Esophagus (tissue), 2 donors: Measurements from ENCODE around the gene DYRK2. TPM values are rescaled to one million over a fixed set of nuclear protein-coding genes. Genes with fewer than 3 reads are reported as not detected.
A peak's percentile ranks its signal among the peaks of the same experiment; 100 is the strongest.
"Not testable (repeated sequence)": the region's sequence is repeated elsewhere in the genome, so short reads cannot be mapped to it uniquely, and the experiment has no call there.

Experiments
- H3K27ac ChIP-seq, 2 donors: one replicate each; pipeline ENCODE4 v1.5.1; 2013; ENCODE audit warnings: low read depth in 2 of 2, mild to moderate bottlenecking in 2 of 2, inconsistent platforms in 1 of 2, low read length in 1 of 2, moderate library complexity in 1 of 2
- H3K27me3 ChIP-seq, 2 donors: one replicate each; pipeline ENCODE4 v1.6.1; 2013; ENCODE audit warnings: low read length in 2 of 2, control low read depth in 1 of 2, mild to moderate bottlenecking in 1 of 2; ENCODE audit not compliant: insufficient read depth in 2 of 2, control insufficient read depth in 1 of 2
- H3K36me3 ChIP-seq, 2 donors: one replicate each; pipeline ENCODE4 v1.6.1; 2013; ENCODE audit warnings: low read length in 1 of 2; ENCODE audit not compliant: control insufficient read depth in 2 of 2, insufficient read depth in 2 of 2
- H3K4me1 ChIP-seq, 2 donors: one replicate each; pipeline ENCODE4 v1.6.1; 2013; ENCODE audit warnings: low read length in 1 of 2; ENCODE audit not compliant: control insufficient read depth in 2 of 2, insufficient read depth in 2 of 2
- H3K4me3 ChIP-seq, 2 donors: one replicate each; pipeline ENCODE4 v1.5.1; 2013; ENCODE audit warnings: low read length in 2 of 2, mild to moderate bottlenecking in 2 of 2, low read depth in 1 of 2, moderate library complexity in 1 of 2
- H3K9me3 ChIP-seq, 2 donors: one replicate each; pipeline ENCODE4 v1.6.1; 2013; ENCODE audit warnings: mild to moderate bottlenecking in 2 of 2, low read depth in 1 of 2, low read length in 1 of 2, moderate library complexity in 1 of 2; ENCODE audit not compliant: control insufficient read depth in 2 of 2, insufficient read depth in 1 of 2
- WGBS, 2 donors: extraction: QIAGEN DNeasy Blood & Tissue Kit; methylation state at CpG; one replicate each; pipeline ENCODE4 v1.1.7; 2013; 5-methylcytosine and 5-hydroxymethylcytosine counted together
- polyA plus RNA-seq, 2 donors: library from polyadenylated mRNA; stranded (reverse); fragments of 200-250 nt; gene quantifications; one replicate each; pipeline ENCODE4 v1.2.3, GENCODE V29; 2013
- donor health status: healthy with polysubstance abuse.
- donor health status: Bipolar disorder and iron deficiency.

DYRK2 gene
- polyA plus RNA-seq, 2 donors = 3.2 to 6.2 TPM

- 46 to 64% methylated on average over 1 of the region's 1 CpG for WGBS, 2 donors
- Histone ChIP-seq H3K27ac (no peak overlapping the region), H3K4me3 (no peak overlapping the region), H3K36me3 (no peaks in the 10 kb centered on the region), H3K4me1 (peaks cover 0 to 2% of the 10 kb centered on the region in 2 donors), H3K9me3 (no peaks in the 10 kb centered on the region), H3K27me3 (no peaks in the 10 kb centered on the region)
These were observed 18.1 kb downstream of the DYRK2 start for GRCh38 chr12:67666605-67667004.

DNA sequence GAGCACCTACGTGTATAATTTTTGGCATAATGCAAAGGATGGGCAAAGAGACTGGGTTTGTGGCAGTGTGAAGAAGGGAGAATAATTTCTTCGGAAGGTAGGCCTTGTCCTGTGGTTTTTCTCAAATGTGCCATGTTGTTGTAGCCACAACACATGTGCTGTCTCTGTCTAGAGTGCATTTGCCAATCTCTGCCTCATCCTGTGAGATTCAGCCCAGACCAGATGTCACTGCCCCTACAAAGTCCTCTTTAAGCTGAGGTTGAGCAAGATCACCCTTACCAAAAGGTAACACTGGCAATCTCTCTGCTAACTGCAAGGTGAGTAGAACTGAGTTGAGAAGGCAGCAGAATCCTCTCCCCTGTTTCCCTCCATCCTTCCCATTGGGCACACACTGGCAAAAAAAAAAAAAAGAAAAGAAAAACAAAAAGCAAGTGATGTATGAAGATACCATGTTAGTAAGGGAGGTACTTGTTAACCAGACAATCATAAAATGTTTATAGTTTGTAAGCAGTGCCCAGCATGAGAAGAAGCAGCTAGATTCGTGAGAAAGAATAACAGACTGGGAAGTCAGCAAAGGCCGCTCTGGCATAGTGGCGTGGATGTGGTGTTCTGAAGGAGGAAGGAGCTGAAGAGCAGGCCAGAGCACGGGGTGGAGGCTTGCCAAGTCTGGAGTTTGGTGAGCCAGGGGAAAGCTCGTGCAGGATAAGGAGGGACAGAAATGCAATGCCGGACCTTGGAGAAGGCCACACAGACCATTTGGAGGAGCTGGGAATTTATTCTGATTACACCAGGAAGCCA, 18.9 kb downstream of the DYRK2 start:
- H3K27ac ChIP-seq = peak overlapping the region in 1 of 2 donors; percentile 22
- H3K4me3 ChIP-seq = no peak overlapping the region
- H3K27me3 ChIP-seq = no peaks in the 10 kb centered on the region
- H3K4me1 ChIP-seq = peaks cover 0 to 2% of the 10 kb centered on the region in 2 donors
- H3K36me3 ChIP-seq = no peaks in the 10 kb centered on the region
- no peaks in the 10 kb centered on the region for H3K9me3 ChIP-seq
- WGBS, 2 donors = 68 to 73% methylated on average over 8 of the region's 8 CpGs

DNA sequence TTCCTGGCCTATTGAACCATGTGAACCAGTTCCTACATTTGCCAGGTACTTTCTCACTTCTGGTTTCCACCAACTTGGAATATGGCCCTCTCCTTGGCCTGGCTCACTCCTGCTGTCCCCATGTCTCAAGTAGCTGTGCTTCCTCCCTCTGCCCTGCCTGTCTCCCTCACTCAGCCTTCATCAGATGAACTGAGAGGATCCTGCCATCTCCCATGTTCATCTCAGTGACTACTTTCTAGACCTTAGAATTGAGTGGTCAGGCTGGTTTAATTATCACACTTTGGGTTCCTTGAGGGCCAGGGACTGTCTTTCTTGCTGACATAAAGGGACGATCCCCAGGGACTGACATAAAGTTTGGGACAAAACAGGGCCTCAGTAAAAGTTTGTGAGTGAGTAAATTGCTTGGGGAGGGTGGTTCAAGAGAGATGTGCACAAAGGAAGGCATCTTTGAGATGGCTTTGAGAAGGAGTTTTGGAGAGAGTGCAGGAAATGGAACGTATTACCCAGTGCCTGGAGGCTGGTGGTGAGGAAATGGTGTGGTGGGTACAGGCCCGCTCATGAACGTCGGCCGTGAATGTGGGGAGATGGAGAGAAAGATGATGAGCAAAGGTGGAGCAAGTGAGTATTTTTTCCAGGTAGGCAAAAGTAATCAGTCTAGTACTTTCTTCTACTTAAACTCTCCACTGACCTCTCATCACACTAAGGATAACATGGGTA, 20.8 kb downstream of the DYRK2 start:
- H3K36me3 ChIP-seq = no peaks in the 10 kb centered on the region
- H3K4me1 ChIP-seq = peaks cover 0 to 2% of the 10 kb centered on the region in 2 donors
- H3K4me3 ChIP-seq = no peak overlapping the region
- no peaks in the 10 kb centered on the region for H3K27me3 ChIP-seq
- peak overlapping the region in 1 of 2 donors; percentile 34 for H3K27ac ChIP-seq
- WGBS, 2 donors = 83 to 87% methylated on average over 6 of the region's 6 CpGs
- no peaks in the 10 kb centered on the region for H3K9me3 ChIP-seq

DNA sequence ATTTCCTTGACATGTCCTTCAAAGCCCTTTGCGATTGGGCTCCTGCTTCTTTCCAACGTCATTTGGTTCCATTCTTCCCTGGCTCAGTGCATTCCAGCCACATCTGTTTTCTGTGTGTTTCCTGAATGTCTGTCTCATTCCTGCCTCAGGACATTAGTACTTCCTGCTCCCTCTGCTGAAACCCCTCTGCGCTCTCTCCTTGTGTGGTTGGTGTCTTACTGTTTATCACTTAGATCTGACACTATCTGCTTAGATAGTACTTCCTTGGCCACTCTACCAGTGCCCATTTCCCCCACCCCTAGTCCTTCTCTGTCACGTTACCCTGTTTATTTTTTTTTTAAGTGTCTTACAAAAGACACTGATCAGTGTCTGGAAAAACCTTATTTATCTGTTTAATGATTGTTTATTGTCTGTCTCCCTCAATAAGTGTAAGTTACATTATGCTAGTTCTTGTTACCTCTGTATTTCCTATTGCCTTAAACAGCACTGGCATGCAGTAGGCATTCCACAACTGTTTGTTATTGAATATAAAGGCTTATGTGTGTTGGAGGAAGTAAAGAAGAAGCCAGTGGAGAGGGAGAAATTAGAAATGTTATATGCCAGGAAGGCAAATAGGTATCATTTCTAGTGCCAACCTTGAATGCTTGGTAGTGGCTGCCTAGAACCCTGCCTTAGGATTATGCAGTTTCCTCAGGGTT, 21.5 kb downstream of the DYRK2 start:
- Histone ChIP-seq H3K36me3 (no peaks in the 10 kb centered on the region), H3K4me1 (peaks cover 0 to 2% of the 10 kb centered on the region in 2 donors), H3K9me3 (no peaks in the 10 kb centered on the region), H3K27ac (no peak overlapping the region), H3K27me3 (no peaks in the 10 kb centered on the region), H3K4me3 (no peak overlapping the region)
- WGBS, 2 donors = 80 to 81% methylated on average over 4 of the region's 4 CpGs

DNA sequence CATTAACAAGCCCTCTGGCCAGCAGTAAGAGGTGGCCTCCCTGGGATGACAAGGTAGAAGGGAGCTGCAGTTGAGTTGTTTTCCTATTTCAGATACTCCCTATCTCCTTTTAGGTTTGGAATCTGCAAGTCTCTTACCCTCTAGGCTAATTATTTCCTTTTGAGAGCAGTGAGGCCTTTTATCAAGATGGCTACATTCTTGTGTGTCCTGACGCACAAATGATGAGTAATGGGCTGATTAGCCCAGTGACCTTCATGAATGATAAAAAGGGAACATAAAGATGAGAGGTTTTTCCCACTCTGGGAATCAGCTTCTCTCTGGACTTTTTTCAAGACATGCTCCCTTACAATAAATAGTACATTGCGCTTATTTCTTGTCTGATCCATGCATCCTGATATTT, 22.9 kb downstream of the DYRK2 start:
- Histone ChIP-seq H3K9me3 (no peaks in the 10 kb centered on the region), H3K27me3 (no peaks in the 10 kb centered on the region), H3K4me1 (peaks cover 0 to 2% of the 10 kb centered on the region in 2 donors), H3K27ac (no peak overlapping the region), H3K36me3 (no peaks in the 10 kb centered on the region), H3K4me3 (no peak overlapping the region)
- 79 to 88% methylated on average over 2 of the region's 2 CpGs for WGBS, 2 donors

DNA sequence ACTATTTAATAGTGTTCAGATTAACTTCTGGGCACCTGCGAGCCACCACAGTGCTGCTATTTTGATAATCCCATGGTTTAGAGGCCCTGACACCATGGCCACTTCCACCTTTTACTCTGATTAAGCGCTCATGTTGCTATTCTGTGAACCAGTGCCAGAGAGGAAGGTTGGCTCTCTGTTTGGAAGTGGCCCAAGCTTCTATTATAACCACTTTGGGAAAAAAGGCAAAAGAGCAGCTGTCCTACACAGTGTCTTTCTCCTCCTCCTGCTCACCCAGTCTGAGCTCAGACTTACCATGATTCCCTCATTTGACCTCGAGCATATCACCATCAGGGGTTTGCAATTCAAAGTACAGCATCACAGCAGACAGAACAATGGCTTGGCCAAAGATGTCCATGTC, 23.3 kb downstream of the DYRK2 start:
- no peak overlapping the region for H3K27ac ChIP-seq

DNA sequence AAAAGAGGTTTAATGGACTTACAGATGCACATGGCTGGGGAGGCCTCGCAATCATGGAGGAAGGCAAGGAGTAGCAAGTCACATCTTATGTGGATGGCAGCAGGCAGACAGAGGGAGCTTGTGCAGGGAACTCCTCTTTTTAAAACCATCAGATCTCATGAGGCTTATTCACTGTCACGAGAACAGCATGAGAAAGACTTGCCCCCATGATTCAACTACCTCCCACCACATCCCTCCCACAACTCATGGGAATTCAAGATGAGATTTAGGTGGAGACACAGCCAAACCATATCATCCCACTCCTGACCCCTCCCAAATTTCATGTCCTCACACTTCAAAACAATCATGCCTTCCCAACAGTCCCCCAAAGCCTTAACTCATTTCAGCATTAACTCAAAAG, 24.0 kb downstream of the DYRK2 start:
- H3K4me3 ChIP-seq, H3K9me3 ChIP-seq, H3K27me3 ChIP-seq, H3K36me3 ChIP-seq, H3K27ac ChIP-seq, H3K4me1 ChIP-seq: not testable (repeated sequence)
- WGBS, 2 donors = 90 to 93% methylated on average over 2 of the region's 2 CpGs

More for the DNA sequence above, 23.3 kb downstream of the DYRK2 start:
- no peaks in the 10 kb centered on the region for H3K27me3 ChIP-seq
- peaks cover 0 to 2% of the 10 kb centered on the region in 2 donors for H3K4me1 ChIP-seq
- H3K9me3 ChIP-seq = no peaks in the 10 kb centered on the region
- WGBS, 2 donors = 82 to 86% methylated on average over 3 of the region's 3 CpGs
- H3K4me3 ChIP-seq = no peak overlapping the region
- no peaks in the 10 kb centered on the region for H3K36me3 ChIP-seq

- not testable (repeated sequence) for H3K4me1 ChIP-seq, H3K27ac ChIP-seq, H3K9me3 ChIP-seq, H3K36me3 ChIP-seq, H3K27me3 ChIP-seq, H3K4me3 ChIP-seq
- 87 to 89% methylated on average over 4 of the region's 4 CpGs for WGBS, 2 donors
These were observed 25.0 kb downstream of the DYRK2 start for GRCh38 chr12:67673509-67673908.

DNA sequence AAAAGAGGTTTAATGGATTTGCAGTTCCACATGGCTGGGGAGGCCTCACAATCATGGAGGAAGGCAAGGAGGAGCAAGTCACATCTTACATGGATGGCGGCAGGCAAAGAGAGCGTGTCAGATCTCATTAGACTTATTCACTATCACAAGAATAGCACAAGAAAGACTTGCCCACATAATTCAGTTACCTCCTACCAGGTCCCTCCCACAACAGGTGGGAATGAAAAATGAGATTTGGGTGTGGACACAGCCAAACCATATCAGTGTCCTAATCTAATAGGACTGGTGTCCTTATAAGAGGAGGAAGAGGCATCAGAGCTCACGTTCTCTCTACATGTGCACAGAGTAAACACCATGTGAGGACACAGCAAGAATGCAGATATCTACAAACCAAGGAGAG, 25.9 kb downstream of the DYRK2 start:
- Histone ChIP-seq H3K4me1 (peaks cover 0 to 2% of the 10 kb centered on the region in 2 donors), H3K36me3 (no peaks in the 10 kb centered on the region), H3K27ac (no peak overlapping the region), H3K9me3 (no peaks in the 10 kb centered on the region), H3K27me3 (no peaks in the 10 kb centered on the region), H3K4me3 (no peak overlapping the region)
- 96 to 98% methylated on average over 3 of the region's 3 CpGs for WGBS, 2 donors
